HepG2 (cell line): Measurements from ENCODE around the gene USP24. TPM values are rescaled to one million over a fixed set of nuclear protein-coding genes. Genes with fewer than 3 reads are reported as not detected.

Source experiments
- ATAC-seq: fragments of 200-7000 bp; cut with Tn5 transposase; 3 replicates; pipeline ENCODE4 v1.9.1; 2020; ENCODE audit warnings: mild to moderate bottlenecking, moderate library complexity
- BruUV-seq: library from RNA; stranded (reverse); fragments of 400-500 nt; replicated peaks from 2 replicates; lab custom pipeline; 2021; lab: Mats Ljungman, UMichigan
- CTCF ChIA-PET: fragments of 300-600 bp; formaldehyde crosslinking; extraction: SDS; loops from one replicate; lab custom pipeline; 2021; ENCODE audit warnings: low total read pairs, inconsistent platforms, low intra/inter-chr PET ratio; lab: Yijun Ruan, JAX
- POLR2A ChIA-PET: fragments of 350-600 bp; sonication (Branson Sonifier 250); formaldehyde crosslinking; loops from one replicate; lab custom pipeline; 2020; ENCODE audit warnings: antibody characterized with exemption, inconsistent platforms; lab: Yijun Ruan, JAX
- DNase-seq: peaks from one replicate; pipeline ENCODE4 v3.0.0-alpha.2; 2015; ENCODE audit warnings: low spot score
- FAIRE-seq: peaks from 3 replicates; lab custom pipeline; 2011; peaks lifted over from hg19 to GRCh38; lab: Jason Lieb, UNC
- H2AFZ ChIP-seq: one replicate; pipeline ENCODE4 v1.6.1; 2011; ENCODE audit warnings: low read length, inconsistent platforms
- H3K27ac ChIP-seq: fragments of 300-600 bp; 3 replicates; pipeline ENCODE4 v1.8.0; 2011; ENCODE audit warnings: mixed run types, mild to moderate bottlenecking, mixed read lengths, low read length, inconsistent platforms; ENCODE audit not compliant: insufficient read depth; ENCODE audit errors: extremely low read length
- H3K27me3 ChIP-seq, 2 experiments: fragments of 200-600 bp in 1 of 2; 2 replicates in 1 of 2; 3 replicates in 1 of 2; pipeline versions ENCODE4 v1.6.0 to v1.8.0; 2011; ENCODE audit warnings: low read length in 2 of 2, mild to moderate bottlenecking in 2 of 2, moderate library complexity in 2 of 2, inconsistent platforms in 1 of 2; ENCODE audit not compliant: insufficient read depth in 2 of 2, control insufficient read depth in 1 of 2
- H3K36me3 ChIP-seq, 2 experiments: fragments of 200-600 bp in 1 of 2; replicated peaks in 1 of 2; 2 replicates in 1 of 2; 3 replicates in 1 of 2; pipeline versions ENCODE4 v1.5.1 to v1.8.0; 2011; ENCODE audit warnings: low read length in 2 of 2, inconsistent platforms in 1 of 2; ENCODE audit not compliant: insufficient read depth in 2 of 2, control insufficient read depth in 1 of 2
- H3K4me1 ChIP-seq: 2 replicates; pipeline ENCODE4 v1.5.1; 2012; ENCODE audit warnings: low read length, inconsistent platforms; ENCODE audit not compliant: insufficient read depth
- H3K4me2 ChIP-seq: 2 replicates; pipeline ENCODE4 v1.6.0; 2011; ENCODE audit warnings: low read depth, low read length, inconsistent platforms
- H3K4me3 ChIP-seq, 3 experiments: fragments of 200-600 bp in 1 of 3; sonication (generic), shearing (Covaris generic) in 1 of 3; replicated peaks in 1 of 3; 2 replicates each; pipeline ENCODE4 v1.5.1; 2011 to 2016; ENCODE audit warnings: low read length in 3 of 3, inconsistent platforms in 2 of 3, low read depth in 2 of 3, mild to moderate bottlenecking in 2 of 3, control low read depth in 1 of 3, mixed read lengths in 1 of 3; ENCODE audit not compliant: insufficient read depth in 1 of 3
- H3K79me2 ChIP-seq: one replicate; pipeline ENCODE4 v1.6.1; 2011; ENCODE audit warnings: low read length, inconsistent platforms; ENCODE audit not compliant: insufficient read depth
- H3K9ac ChIP-seq: 2 replicates; pipeline ENCODE4 v1.6.0; 2011; ENCODE audit warnings: mild to moderate bottlenecking, low read depth, low read length, inconsistent platforms; ENCODE audit not compliant: insufficient read depth
- H3K9me3 ChIP-seq: 2 replicates; pipeline ENCODE4 v1.5.1; 2012; ENCODE audit warnings: mild to moderate bottlenecking, low read length
- H4K20me1 ChIP-seq: 2 replicates; pipeline ENCODE4 v1.6.0; 2011; ENCODE audit warnings: inconsistent platforms, mild to moderate bottlenecking, low read length, moderate library complexity; ENCODE audit not compliant: insufficient read depth
- DNMT1 ChIP-seq: sonication (generic); formaldehyde crosslinking; IDR thresholded peaks from 2 replicates; pipeline ENCODE4 v1.5.1; 2020; ENCODE audit warnings: mild to moderate bottlenecking, missing genetic modification reagents
- KDM6A ChIP-seq: IDR thresholded peaks from 2 replicates; pipeline ENCODE4 v1.6.1; 2016; ENCODE audit warnings: low read depth
- ONECUT2 ChIP-seq: sonication (generic); formaldehyde crosslinking; IDR thresholded peaks from 2 replicates; pipeline ENCODE4 v1.4.0; 2020; ENCODE audit warnings: missing genetic modification reagents
- PRPF4 ChIP-seq: fragments of 200-400 bp; formaldehyde crosslinking; IDR thresholded peaks from 2 replicates; pipeline ENCODE4 v1.6.1; 2016; ENCODE audit warnings: low read length, low read depth; ENCODE audit not compliant: poor library complexity, severe bottlenecking
- RFXANK ChIP-seq: IDR thresholded peaks from 2 replicates; pipeline ENCODE4 v1.6.1; 2016
- ZNF17 ChIP-seq: sonication (generic); formaldehyde crosslinking; IDR thresholded peaks from 2 replicates; pipeline ENCODE4 v1.5.0; 2020; ENCODE audit warnings: mild to moderate bottlenecking, missing genetic modification reagents
- WGBS: methylation state at CpG from one replicate; pipeline ENCODE4 v1.1.6; 2017; ENCODE audit warnings: low lambda C conversion rate; 5-methylcytosine and 5-hydroxymethylcytosine counted together
- in situ Hi-C: cut with HindIII; loops from 2 replicates; pipeline ENCODE4 v1.10.0; 2017; ENCODE audit warnings: low pct_unique_long_range_greater_than_20kb; ENCODE audit not compliant: extremely low pct_ligation_motif_present
- intact Hi-C: fragments of 100-400 bp; cut with micrococcal nuclease; formaldehyde crosslinking; loops from one replicate; pipeline ENCODE4 v1.10.0; 2022; ENCODE audit not compliant: unreplicated experiment
- polyA plus RNA-seq, 8 experiments: library from polyadenylated mRNA; depleted of rRNA in 3 of 8; stranded (reverse) in 7 of 8; unstranded in 1 of 8; fragments of >200 nt; fragmentation: Illumina TruSeq in 4 of 8; extraction: Trizol in 4 of 8; gene quantifications; 2 replicates each; pipeline versions ENCODE4 v1.2.1 to v1.2.3, GENCODE V29; 2011 to 2016; ENCODE audit warnings: low read depth in 4 of 8, missing spikeins in 1 of 8, mixed read lengths in 1 of 8; ENCODE audit not compliant: insufficient read depth in 1 of 8
- total RNA-seq, 5 experiments: library from RNA; depleted of rRNA; stranded (reverse); fragments of >200 nt; fragmentation: Illumina TruSeq; extraction: Trizol; gene quantifications; 2 replicates each; pipeline ENCODE4 v1.2.3, GENCODE V29; 2016; ENCODE audit warnings: low read depth in 1 of 5
- TF ChIP-seq, protein P1 (sequence below): sonication (generic); formaldehyde crosslinking; conservative IDR thresholded peaks from 2 replicates; pipeline ENCODE4 v1.4.0; 2020; ENCODE audit warnings: missing genetic modification reagents

USP24 gene
- total and polyA plus RNA-seq, 2 of the 13 experiments (the other 11 are each of a cell fraction or from before 2014, with no cell fraction given), result 18.8 to 47.6 TPM

- BruUV-seq, result no TSS peak
- no peak for TF ChIP-seq DNMT1 (CRISPR knock-in tag)
- no peak for TF ChIP-seq PRPF4
- no peak for TF ChIP-seq RFXANK (CRISPR knock-in tag)
- no peak for TF ChIP-seq ZNF17
- TF ChIP-seq ONECUT2 (CRISPR knock-in tag), result no peak
Measured at GRCh38 chr1:55059302-55060132, 155.6 kb downstream of the USP24 start.

DNA sequence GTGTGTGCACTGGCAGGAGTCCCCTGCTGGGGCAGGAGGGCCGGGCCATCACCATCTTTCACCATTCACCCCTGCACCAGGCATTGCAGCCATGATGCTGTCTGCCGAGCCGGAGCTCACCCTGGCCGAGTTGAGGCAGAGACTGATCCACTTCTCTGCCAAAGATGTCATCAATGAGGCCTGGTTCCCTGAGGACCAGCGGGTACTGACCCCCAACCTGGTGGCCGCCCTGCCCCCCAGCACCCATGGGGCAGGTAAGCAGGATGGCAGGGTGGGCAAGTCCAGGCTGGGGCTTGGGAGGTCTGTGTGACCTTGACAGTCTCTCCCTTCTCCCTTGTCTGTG is 157.2 kb downstream of the USP24 start:
- CTCF ChIA-PET, result no interaction called here
- intact Hi-C loops, result no loop called here
- WGBS, result no CpG with 5 or more reads among the region's 6 CpGs

More at GRCh38 chr1:55059302-55060132, 155.6 kb downstream of the USP24 start:
- H2AFZ ChIP-seq, result no peak overlapping the region
- POLR2A ChIA-PET, result no interaction called here
- H3K9me3 ChIP-seq, result no peaks in the 10 kb centered on the region
- peaks cover 3% of the 10 kb centered on the region; the same call in 1 of the 2 replicates for H4K20me1 ChIP-seq
- no peaks in the 10 kb centered on the region for H3K27me3 ChIP-seq
- ATAC-seq (no peak), DNase-seq (no peak), FAIRE-seq (no peak)
- H3K4me1 ChIP-seq, result no peaks in the 10 kb centered on the region
- in situ Hi-C loops, result no loop called here
- no peak overlapping the region for H3K4me2 ChIP-seq
- CTCF ChIA-PET, result no interaction called here
- H3K4me3 ChIP-seq, result no peak overlapping the region
- peaks cover 10 to 69% of the 10 kb centered on the region in 2 experiments; a peak in 4 of 5 replicates for H3K36me3 ChIP-seq
- H3K79me2 ChIP-seq, result no peaks in the 10 kb centered on the region
- H3K27ac ChIP-seq, result no peak overlapping the region
- WGBS, result 84% methylated on average over 13 of the region's 14 CpGs
- no peak overlapping the region for H3K9ac ChIP-seq
- intact Hi-C loops, result no loop called here

More for the DNA sequence above, 157.2 kb downstream of the USP24 start:
- H3K4me1 ChIP-seq, result peaks cover 13% of the 10 kb centered on the region
- no peak overlapping the region for H2AFZ ChIP-seq
- H3K36me3 ChIP-seq, result peaks cover 10 to 69% of the 10 kb centered on the region in 2 experiments; a peak in 4 of 5 replicates
- no peaks in the 10 kb centered on the region for H3K27me3 ChIP-seq
- DNase-seq (no peak), FAIRE-seq (no peak), ATAC-seq (no peak)
- no peak overlapping the region for H3K4me2 ChIP-seq
- peaks cover 3% of the 10 kb centered on the region; the same call in 1 of the 2 replicates for H4K20me1 ChIP-seq
- H3K9ac ChIP-seq, result no peak overlapping the region
- H3K9me3 ChIP-seq, result no peaks in the 10 kb centered on the region
- no peaks in the 10 kb centered on the region for H3K79me2 ChIP-seq
- H3K27ac ChIP-seq, result no peak overlapping the region
- in situ Hi-C loops, result no loop called here
- no TSS peak for BruUV-seq
- no peak overlapping the region for H3K4me3 ChIP-seq
- TF ChIP-seq KDM6A (CRISPR knock-in tag), result no peak
- TF ChIP-seq, protein P1, sequence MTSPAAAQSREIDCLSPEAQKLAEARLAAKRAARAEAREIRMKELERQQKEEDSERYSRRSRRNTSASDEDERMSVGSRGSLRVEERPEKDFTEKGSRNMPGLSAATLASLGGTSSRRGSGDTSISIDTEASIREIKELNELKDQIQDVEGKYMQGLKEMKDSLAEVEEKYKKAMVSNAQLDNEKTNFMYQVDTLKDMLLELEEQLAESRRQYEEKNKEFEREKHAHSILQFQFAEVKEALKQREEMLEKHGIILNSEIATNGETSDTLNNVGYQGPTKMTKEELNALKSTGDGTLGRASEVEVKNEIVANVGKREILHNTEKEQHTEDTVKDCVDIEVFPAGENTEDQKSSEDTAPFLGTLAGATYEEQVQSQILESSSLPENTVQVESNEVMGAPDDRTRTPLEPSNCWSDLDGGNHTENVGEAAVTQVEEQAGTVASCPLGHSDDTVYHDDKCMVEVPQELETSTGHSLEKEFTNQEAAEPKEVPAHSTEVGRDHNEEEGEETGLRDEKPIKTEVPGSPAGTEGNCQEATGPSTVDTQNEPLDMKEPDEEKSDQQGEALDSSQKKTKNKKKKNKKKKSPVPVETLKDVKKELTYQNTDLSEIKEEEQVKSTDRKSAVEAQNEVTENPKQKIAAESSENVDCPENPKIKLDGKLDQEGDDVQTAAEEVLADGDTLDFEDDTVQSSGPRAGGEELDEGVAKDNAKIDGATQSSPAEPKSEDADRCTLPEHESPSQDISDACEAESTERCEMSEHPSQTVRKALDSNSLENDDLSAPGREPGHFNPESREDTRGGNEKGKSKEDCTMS, result no peak
- POLR2A ChIA-PET, result no interaction called here
